ENCODE results near the gene GPRC5B.

GPRC5B gene

GRCh38 chr16:19871721-19872120, 12.9 kb downstream of the GPRC5B start:
- ATAC-seq: no peak
- DNase-seq: no peak

GRCh38 chr16:19868421-19868820, 16.2 kb downstream of the GPRC5B start:
- ATAC-seq: no peak
- no peak for DNase-seq

DNA sequence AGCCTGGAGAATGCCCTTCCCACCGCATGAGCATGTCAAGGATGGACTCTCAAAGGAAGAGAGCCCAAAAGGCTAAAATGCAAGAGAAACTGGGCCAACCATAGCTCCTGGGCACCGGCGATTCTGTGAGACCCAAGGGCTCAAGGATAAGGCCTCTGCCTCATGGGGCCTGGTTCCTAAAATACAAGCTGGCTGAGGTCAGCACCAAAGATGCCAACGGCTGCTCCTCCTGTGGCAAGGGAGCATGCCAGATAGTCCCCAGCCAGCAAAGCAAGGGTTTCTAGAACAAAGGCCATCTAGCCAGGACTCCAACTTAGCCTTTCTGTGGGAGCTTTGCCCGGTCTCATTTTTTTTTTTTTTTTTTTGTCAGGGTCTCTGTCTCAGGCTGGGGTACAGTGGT, 20.1 kb downstream of the GPRC5B start:
- no peak for DNase-seq
- no peak for ATAC-seq

GRCh38 chr16:19863990-19864389, 20.7 kb downstream of the GPRC5B start:
- ATAC-seq: no peak
- DNase-seq: no peak

DNA sequence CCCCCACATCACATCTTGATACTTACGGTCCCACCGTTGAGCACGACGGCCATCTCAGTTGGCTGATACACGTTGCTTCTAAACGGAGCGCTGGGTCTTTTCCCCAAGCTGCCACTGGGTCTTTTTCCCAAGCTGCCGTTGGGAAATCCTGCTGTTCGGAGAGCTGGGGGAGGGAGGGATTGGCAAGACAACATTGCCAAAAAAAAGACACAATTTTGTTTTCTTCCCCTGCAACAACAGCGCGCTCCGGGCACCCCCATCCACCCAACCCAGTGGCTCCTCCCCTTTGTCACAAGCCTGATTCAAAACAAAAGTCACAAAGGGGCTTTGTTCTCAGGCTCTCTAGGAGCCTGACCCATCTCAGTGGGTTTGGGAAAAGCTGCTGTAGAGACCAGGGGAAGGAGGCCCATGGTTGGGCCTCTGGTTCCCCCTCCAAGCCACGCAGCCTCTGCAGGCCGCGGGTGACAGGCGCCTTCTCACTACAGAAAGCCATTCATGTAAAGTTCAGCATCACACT, 22.8 kb downstream of the GPRC5B start:
- DNase-seq: no peak

DNA sequence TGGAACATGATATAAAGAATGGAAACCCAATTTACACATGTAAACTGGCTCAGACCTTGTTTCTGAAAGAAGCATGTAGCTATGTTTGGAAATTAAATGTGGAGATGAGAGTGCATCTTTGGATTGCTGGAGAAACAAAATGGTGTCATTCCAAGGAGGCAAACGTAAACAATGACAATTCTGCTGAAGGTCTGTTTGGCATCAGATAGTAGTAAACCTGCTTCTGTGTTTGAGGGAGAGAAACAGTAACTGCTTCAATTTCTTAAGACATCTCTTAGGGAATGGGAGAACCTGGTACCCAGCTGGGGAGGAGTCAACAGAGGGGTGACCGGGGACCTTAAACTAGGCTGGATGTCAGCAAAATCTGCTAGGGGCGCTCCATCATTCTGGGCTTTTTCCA, 23.5 kb downstream of the GPRC5B start:
- no peak for DNase-seq
- ATAC-seq: no peak

More for the DNA sequence above, 22.8 kb downstream of the GPRC5B start:
- no peak for ATAC-seq

DNA sequence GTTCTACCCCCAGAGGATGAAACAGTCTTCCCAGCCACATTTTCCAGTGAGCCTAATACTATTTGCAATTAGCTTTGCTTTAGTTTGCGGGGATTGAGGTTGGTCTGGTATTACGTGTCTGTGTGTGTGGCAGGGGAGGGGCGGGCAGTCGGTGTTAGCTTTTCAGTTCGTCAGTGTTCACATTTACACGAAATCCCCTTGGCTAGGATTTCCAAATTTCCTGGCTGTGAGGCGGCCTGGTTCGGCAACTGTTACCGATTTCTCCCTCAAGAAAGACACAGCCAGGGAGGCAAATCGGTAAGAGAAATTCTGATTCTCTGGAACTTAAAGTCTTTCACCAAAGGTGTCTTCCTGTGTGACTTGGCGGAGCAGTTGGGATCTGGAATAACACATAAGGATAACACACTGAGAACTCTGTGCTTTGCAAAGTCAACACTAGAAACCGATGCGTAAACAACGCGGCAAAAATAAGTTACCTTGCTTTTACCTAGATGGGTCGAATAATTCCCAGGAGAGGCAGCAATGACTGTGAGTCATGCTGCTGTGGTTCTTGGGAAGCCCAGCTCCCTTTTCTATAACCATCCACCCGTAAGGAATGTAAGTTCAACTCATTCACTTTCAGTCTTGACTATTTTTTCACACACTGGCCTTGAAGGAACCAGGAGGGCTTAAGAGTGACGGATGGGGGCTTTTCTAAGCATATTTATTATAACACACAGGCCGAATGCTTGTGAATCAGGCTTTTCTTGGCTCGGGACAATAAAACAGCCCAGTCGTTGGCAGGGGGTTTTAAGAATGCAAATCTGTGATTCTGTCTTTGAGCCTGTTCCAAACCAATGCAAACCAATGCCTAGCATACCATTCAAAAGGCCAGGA, 24.2 kb downstream of the GPRC5B start:
- no peak for ATAC-seq
- no peak for DNase-seq

DNA sequence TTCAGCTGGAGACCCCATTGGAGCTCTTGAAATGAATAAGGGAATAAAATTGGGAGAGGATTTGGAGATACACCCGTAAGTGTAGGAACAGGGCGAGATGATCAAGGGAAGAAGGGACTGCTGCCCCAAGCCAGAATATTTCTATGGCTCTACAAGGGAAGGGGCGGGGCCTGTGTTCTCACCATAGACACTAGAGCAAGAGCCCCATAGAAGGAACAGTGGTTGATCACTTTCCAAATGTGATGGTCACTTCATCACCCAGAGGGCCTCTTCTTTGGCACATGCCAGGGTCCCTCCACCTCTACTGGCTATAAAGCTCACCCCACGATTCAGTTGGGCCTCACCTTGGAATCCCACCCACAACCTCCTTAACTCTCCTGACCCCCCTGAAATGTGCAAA, 25.0 kb downstream of the GPRC5B start:
- no peak for DNase-seq

GRCh38 chr16:19859166-19859565, 25.5 kb downstream of the GPRC5B start:
- ATAC-seq (no peak), DNase-seq (no peak)

More for the DNA sequence above, 25.0 kb downstream of the GPRC5B start:
- no peak for ATAC-seq

GRCh38 chr16:19858340-19859018, 26.2 kb downstream of the GPRC5B start:
- DNase-seq (no peak), ATAC-seq (no peak)

DNA sequence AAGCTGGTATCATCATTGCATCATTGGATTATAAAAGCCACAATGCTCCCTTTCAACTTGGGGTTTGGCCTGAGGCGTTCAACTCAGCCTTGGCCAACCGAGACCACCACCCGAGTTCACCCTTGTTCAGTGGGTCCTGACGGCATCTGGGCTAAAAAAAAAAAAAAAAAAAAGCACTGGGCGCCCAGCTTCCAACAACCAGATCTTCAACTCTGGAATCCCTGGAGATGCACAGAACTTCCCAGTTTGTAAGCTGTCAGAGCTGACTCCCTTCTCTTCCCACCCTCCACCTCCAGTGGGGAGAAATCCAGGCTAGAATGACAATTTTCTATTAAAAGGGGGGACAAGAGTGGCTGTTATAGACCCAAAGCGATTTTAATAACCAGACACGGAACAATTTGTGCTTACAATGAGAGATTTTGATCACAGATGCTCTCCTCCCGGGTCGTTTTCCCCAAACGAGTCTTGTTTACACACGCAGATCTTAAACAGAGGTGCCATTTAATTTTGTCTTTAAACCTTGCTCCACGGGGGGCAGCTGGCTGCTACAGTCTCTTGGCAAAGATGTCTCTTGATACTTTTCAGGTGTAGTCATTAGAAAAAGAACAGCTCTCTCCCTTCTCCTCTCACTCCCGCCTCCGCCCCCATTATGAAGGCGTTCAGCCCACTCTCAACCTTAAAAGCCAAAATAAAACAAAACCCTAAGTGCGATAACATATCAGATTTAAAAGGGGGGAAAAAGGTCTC, 26.9 kb downstream of the GPRC5B start:
- ATAC-seq: no peak

DNA sequence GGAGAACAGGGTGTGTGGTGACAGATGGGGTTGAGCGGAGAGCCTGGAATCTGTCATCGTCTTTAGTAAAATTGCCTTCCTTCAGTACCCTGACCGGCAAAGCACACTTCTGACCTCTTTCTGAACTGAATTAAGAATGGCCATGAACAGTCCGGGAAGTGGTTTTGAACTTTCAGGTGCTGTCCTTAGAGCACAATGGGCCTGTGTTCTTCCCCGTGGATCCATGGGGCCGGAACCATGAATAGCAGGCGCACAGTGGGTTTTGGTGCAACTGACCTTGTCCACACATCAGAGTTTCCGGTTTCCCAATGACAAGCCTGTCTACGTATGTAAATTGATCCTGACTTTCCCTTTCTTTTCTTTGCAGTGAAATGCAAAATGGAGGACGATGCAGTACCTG, 28.5 kb downstream of the GPRC5B start:
- DNase-seq (no peak), ATAC-seq (no peak)

More for the DNA sequence above, 26.9 kb downstream of the GPRC5B start:
- DNase-seq: no peak

DNA sequence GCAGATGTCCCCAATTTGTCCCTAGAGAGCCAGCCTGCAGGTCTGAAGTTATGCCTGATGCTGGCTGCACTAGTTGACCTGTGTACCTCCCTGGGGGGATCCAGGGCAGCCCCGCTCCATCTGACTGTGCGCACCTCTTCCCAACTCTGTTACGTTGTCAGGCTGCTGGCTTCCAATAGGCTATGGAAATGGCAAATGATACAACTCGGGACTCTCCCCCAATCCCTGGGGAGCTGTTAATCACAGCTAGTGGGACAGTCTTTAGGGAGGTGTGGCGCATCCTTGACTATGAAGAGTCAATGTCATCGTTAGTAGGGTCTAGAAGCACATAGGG, 30.1 kb downstream of the GPRC5B start:
- no peak for ATAC-seq
- no peak for DNase-seq

GRCh38 chr16:19853742-19854542, 30.7 kb downstream of the GPRC5B start:
- DNase-seq (no peak), ATAC-seq (no peak)

GRCh38 chr16:19853132-19853741, 31.4 kb downstream of the GPRC5B start:
- DNase-seq (no peak), ATAC-seq (no peak)

DNA sequence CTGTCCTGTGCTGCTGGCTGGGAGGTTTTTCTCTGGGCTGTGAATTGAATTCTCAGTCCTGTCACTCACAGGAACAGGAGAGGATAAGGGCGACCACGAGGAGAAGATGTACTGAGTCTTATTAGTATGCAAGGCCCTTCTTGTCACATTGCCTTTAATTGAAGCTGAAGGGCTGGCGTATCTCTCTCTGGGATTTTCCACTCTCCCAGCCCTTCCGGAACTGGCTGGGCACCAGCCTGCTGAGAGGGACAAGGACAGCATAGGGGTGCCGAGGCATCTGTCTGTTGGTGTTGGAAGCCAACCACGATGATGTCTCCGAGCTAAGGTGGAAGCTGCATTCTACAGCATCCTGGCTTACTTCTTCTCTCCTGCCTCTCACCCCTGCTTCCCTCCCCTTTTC, 33.2 kb downstream of the GPRC5B start:
- no peak for ATAC-seq

GRCh38 chr16:19850131-19850817, 34.4 kb downstream of the GPRC5B start:
- ATAC-seq: no peak
- no peak for DNase-seq

More for the DNA sequence above, 33.2 kb downstream of the GPRC5B start:
- no peak for DNase-seq

GRCh38 chr16:19848756-19849155, 35.9 kb downstream of the GPRC5B start:
- DNase-seq: no peak
- no peak for ATAC-seq

- no peak for DNase-seq
- no peak for ATAC-seq
These were observed 38.2 kb downstream of the GPRC5B start for GRCh38 chr16:19846436-19846835.

- ATAC-seq (no peak), DNase-seq (no peak)
These were observed 39.6 kb downstream of the GPRC5B start for GRCh38 chr16:19844945-19845641.

Measured in stimulated activated naive CD8-positive, alpha-beta T cell treated with anti-CD3 and anti-CD28 coated beads, Interleukin-15, Interleukin-2, amounts not matched to agents 100 U/mL and 50 U/mL, for 24 hours (primary cell).